K562 (cell line): ENCODE results near the gene MIF. TPM values are rescaled to one million over a fixed set of nuclear protein-coding genes. Genes with fewer than 3 reads are reported as not detected.

Source experiments
- ATAC-seq: fragments of 200-7000 bp; cut with Tn5 transposase; 3 replicates; pipeline ENCODE4 v1.9.1; 2020; ENCODE audit warnings: moderate library complexity
- BruUV-seq: library from RNA; stranded (reverse); fragments of 400-500 nt; replicated peaks from 2 replicates; lab custom pipeline; 2021; lab: Mats Ljungman, UMichigan
- CTCF ChIA-PET: fragments of 300-600 bp; formaldehyde crosslinking; extraction: SDS; loops from one replicate; lab custom pipeline; 2021; ENCODE audit warnings: low intra/inter-chr PET ratio; lab: Yijun Ruan, JAX
- POLR2A ChIA-PET: fragments of 300-600, 350-650 bp; sonication (Branson Sonifier 250); formaldehyde crosslinking; extraction: SDS; loops from one replicate; lab custom pipeline; 2021; ENCODE audit warnings: antibody characterized with exemption, inconsistent platforms; lab: Yijun Ruan, JAX
- DNase-seq, 4 experiments: peaks; one replicate each; pipeline versions ENCODE4 v3.0.0 to v3.0.0-alpha.2; 2011 to 2018; ENCODE audit warnings: low spot score in 3 of 4, mixed read lengths in 3 of 4; ENCODE audit errors: extremely low read depth in 1 of 4
- FAIRE-seq: peaks from 2 replicates; lab custom pipeline; 2011; peaks lifted over from hg19 to GRCh38; lab: Jason Lieb, UNC
- H2AFZ ChIP-seq: 2 replicates; pipeline ENCODE4 v1.6.0; 2011; ENCODE audit warnings: low read depth, low read length, control low read depth, inconsistent platforms
- H3K27ac ChIP-seq: fragments of 200-600 bp; 3 replicates; pipeline ENCODE4 v1.8.0; 2011; ENCODE audit warnings: low read depth, mild to moderate bottlenecking, control low read depth, inconsistent platforms, low read length, moderate library complexity, mixed read lengths; ENCODE audit errors: extremely low read depth
- H3K27me3 ChIP-seq, 2 experiments: fragments of 300-600 bp in 1 of 2; 2 replicates in 1 of 2; 3 replicates in 1 of 2; pipeline versions ENCODE4 v1.6.0 to v1.8.0; 2011; ENCODE audit warnings: inconsistent platforms in 2 of 2, low read length in 2 of 2, mild to moderate bottlenecking in 1 of 2, mixed read lengths in 1 of 2, moderate library complexity in 1 of 2; ENCODE audit not compliant: control insufficient read depth in 2 of 2, insufficient read depth in 2 of 2
- H3K36me3 ChIP-seq: fragments of 300-600 bp; 3 replicates; pipeline ENCODE4 v1.8.0; 2011; ENCODE audit warnings: mild to moderate bottlenecking, low read length, inconsistent platforms; ENCODE audit not compliant: control insufficient read depth, insufficient read depth
- H3K4me1 ChIP-seq, 2 experiments: fragments of 200-600 bp in 1 of 2; replicated peaks in 1 of 2; 2 replicates in 1 of 2; 3 replicates in 1 of 2; pipeline versions ENCODE4 v1.5.1 to v1.8.0; 2011; ENCODE audit warnings: inconsistent platforms in 2 of 2, low read length in 2 of 2, mild to moderate bottlenecking in 1 of 2, mixed read lengths in 1 of 2, moderate library complexity in 1 of 2; ENCODE audit not compliant: control insufficient read depth in 2 of 2, insufficient read depth in 2 of 2
- H3K4me2 ChIP-seq: 2 replicates; pipeline ENCODE4 v1.6.1; 2011; ENCODE audit warnings: low read length, control low read depth, inconsistent platforms, mixed read lengths; ENCODE audit not compliant: insufficient read depth
- H3K4me3 ChIP-seq: fragments of 200-600 bp; sonication (generic), shearing (Covaris generic); 2 replicates; pipeline ENCODE4 v1.5.1; 2016; ENCODE audit warnings: control low read depth, inconsistent platforms
- H3K79me2 ChIP-seq: fragments of 200-600 bp; 3 replicates; pipeline ENCODE4 v1.8.0; 2011; ENCODE audit warnings: low read length, inconsistent platforms; ENCODE audit not compliant: control insufficient read depth, insufficient read depth
- H3K9ac ChIP-seq, 2 experiments: 2 replicates each; pipeline versions ENCODE4 v1.6.0 to v1.6.1; 2011; ENCODE audit warnings: low read depth in 2 of 2, low read length in 2 of 2, control low read depth in 1 of 2, inconsistent platforms in 1 of 2, mild to moderate bottlenecking in 1 of 2, mixed read lengths in 1 of 2; ENCODE audit not compliant: insufficient read depth in 1 of 2
- H3K9me1 ChIP-seq: one replicate; pipeline ENCODE4 v1.6.0; 2011; ENCODE audit warnings: inconsistent platforms, mild to moderate bottlenecking, low read length, moderate library complexity; ENCODE audit not compliant: control insufficient read depth, insufficient read depth
- H3K9me3 ChIP-seq: replicated peaks from 2 replicates; pipeline ENCODE4 v1.5.1; 2011; ENCODE audit warnings: low read depth, low read length, inconsistent platforms; ENCODE audit not compliant: control insufficient read depth, insufficient read depth
- H4K20me1 ChIP-seq: replicated peaks from 2 replicates; pipeline ENCODE4 v1.6.1; 2011; ENCODE audit warnings: low read length, inconsistent platforms, mixed read lengths; ENCODE audit not compliant: control insufficient read depth, insufficient read depth
- CHD2 ChIP-seq: IDR thresholded peaks from 2 replicates; pipeline ENCODE4 v1.6.1; 2011; ENCODE audit warnings: low read depth, low read length
- EHMT2 ChIP-seq: fragments of 450-650 bp; IDR thresholded peaks from 2 replicates; pipeline ENCODE4 v1.6.1; 2018; ENCODE audit warnings: antibody characterized with exemption
- EP400 ChIP-seq: fragments of 450-650 bp; IDR thresholded peaks from 2 replicates; pipeline ENCODE4 v1.6.1; 2017; ENCODE audit warnings: antibody characterized with exemption, mild to moderate bottlenecking, moderate library complexity
- MCM7 ChIP-seq, 2 experiments: fragments of 450-650 bp; IDR thresholded peaks; 2 replicates each; pipeline ENCODE4 v1.6.1; 2016 to 2018
- NR0B1 ChIP-seq: fragments of 450-650 bp; IDR thresholded peaks from one replicate; pipeline ENCODE4 v1.6.1; 2018; ENCODE audit warnings: mild to moderate bottlenecking, moderate library complexity; ENCODE audit not compliant: partially characterized antibody
- PTBP1 ChIP-seq: fragments of 200-400 bp; formaldehyde crosslinking; IDR thresholded peaks from 2 replicates; pipeline ENCODE4 v1.6.1; 2017; ENCODE audit warnings: low read depth, low read length
- RBFOX2 ChIP-seq: fragments of 200-400 bp; formaldehyde crosslinking; IDR thresholded peaks from 2 replicates; pipeline ENCODE4 v1.6.1; 2017; ENCODE audit warnings: low read depth, mild to moderate bottlenecking, low read length, moderate library complexity
- SMARCC2 ChIP-seq: fragments of 450-650 bp; IDR thresholded peaks from 2 replicates; pipeline ENCODE4 v1.6.1; 2017; ENCODE audit warnings: antibody characterized with exemption, moderate library complexity, mild to moderate bottlenecking, low read depth
- SNIP1 ChIP-seq: fragments of 450-650 bp; IDR thresholded peaks from 2 replicates; pipeline ENCODE4 v1.7.1; 2017; ENCODE audit warnings: low read depth, mild to moderate bottlenecking
- SP1 ChIP-seq: sonication (generic); formaldehyde crosslinking; IDR thresholded peaks from 2 replicates; pipeline ENCODE4 v1.8.1; 2022; ENCODE audit warnings: mild to moderate bottlenecking, missing genetic modification reagents
- TAF1 ChIP-seq: IDR thresholded peaks from 2 replicates; pipeline ENCODE4 v1.6.1; 2011; ENCODE audit warnings: mild to moderate bottlenecking, low read length, moderate library complexity; ENCODE audit not compliant: insufficient read depth, control insufficient read depth, severe bottlenecking; ENCODE audit errors: extremely low read depth
- TSC22D4 ChIP-seq: fragments of 450-650 bp; IDR thresholded peaks from 2 replicates; pipeline ENCODE4 v1.6.1; 2016; ENCODE audit warnings: missing genetic modification characterization, missing biosample characterization, control low read depth
- ZNF324 ChIP-seq: fragments of 250-450 bp; sonication (Bioruptor Pico); IDR thresholded peaks from 2 replicates; pipeline ENCODE4 v1.4.0; 2020; ENCODE audit warnings: mild to moderate bottlenecking
- ZNF41 ChIP-seq: fragments of 250-450 bp; sonication (Bioruptor Pico); conservative IDR thresholded peaks from 2 replicates; pipeline ENCODE4 v1.4.0; 2020; ENCODE audit warnings: mild to moderate bottlenecking
- ZNF696 ChIP-seq: fragments of 250-450 bp; sonication (Bioruptor Pico); conservative IDR thresholded peaks from 2 replicates; pipeline ENCODE4 v1.4.0; 2020; ENCODE audit warnings: mild to moderate bottlenecking, moderate library complexity
- ZNF778 ChIP-seq: fragments of 450-650 bp; formaldehyde crosslinking; IDR thresholded peaks from 2 replicates; pipeline ENCODE4 v1.4.0; 2020; ENCODE audit warnings: mild to moderate bottlenecking, moderate library complexity
- ZSCAN29 ChIP-seq: fragments of 450-650 bp; IDR thresholded peaks from 2 replicates; pipeline ENCODE4 v1.6.1; 2017
- WGBS: fragments of 100-300 bp; shearing (Covaris generic); methylation state at CpG from one replicate; pipeline ENCODE4 v1.1.6; 2016; ENCODE audit warnings: low coverage, mixed read lengths; ENCODE audit not compliant: insufficient coverage; ENCODE audit errors: missing lambda C conversion rate; 5-methylcytosine and 5-hydroxymethylcytosine counted together
- in situ Hi-C: fragments of 300-500 bp; cut with MboI; formaldehyde crosslinking; loops from 4 replicates; pipeline ENCODE4 v1.15.0; 2018; ENCODE audit warnings: inconsistent platforms, mixed read lengths
- intact Hi-C: fragments of 100-400 bp; cut with micrococcal nuclease; formaldehyde crosslinking; loops from 2 replicates; pipeline ENCODE4 v1.14.2; 2022
- polyA plus RNA-seq, 8 experiments: library from polyadenylated mRNA; depleted of rRNA in 4 of 8; stranded (reverse) in 5 of 8; unstranded in 3 of 8; fragments of >200 nt; fragmentation: Nextera tagmentation in 2 of 8; fragmentation: Illumina TruSeq in 1 of 8; extraction: Ambion mirVana in 2 of 8; extraction: Trizol in 1 of 8; gene quantifications; 2 replicates each; pipeline versions ENCODE4 v1.2.1 to v1.2.3, GENCODE V29; 2011 to 2014; ENCODE audit warnings: inconsistent platforms in 1 of 8, missing spikeins in 1 of 8
- total RNA-seq, 7 experiments: library from RNA; depleted of rRNA in 6 of 7; stranded (reverse); fragments of >200 nt in 6 of 7; fragmentation: Illumina TruSeq in 2 of 7; extraction: Trizol in 2 of 7; gene quantifications; 2 replicates each; pipeline versions ENCODE4 v1.2.1 to v1.2.3, GENCODE V29; 2011 to 2021; ENCODE audit warnings: low replicate concordance in 1 of 7
- TF ChIP-seq, protein P1 (sequence below): fragments of 250-450 bp; sonication (Bioruptor Pico); IDR thresholded peaks from 2 replicates; pipeline ENCODE4 v1.5.0; 2022; ENCODE audit warnings: mild to moderate bottlenecking
- TF ChIP-seq, protein P2 (sequence below): sonication (generic); formaldehyde crosslinking; IDR thresholded peaks from 2 replicates; pipeline ENCODE4 v1.8.0; 2022; ENCODE audit warnings: mild to moderate bottlenecking, missing genetic modification reagents
- TF ChIP-seq, protein P3 (sequence below), 2 experiments: fragments of 450-650 bp; IDR thresholded peaks; 2 replicates each; pipeline ENCODE4 v1.6.1; 2016

MIF gene
- total and polyA plus RNA-seq, 9 of the 15 experiments (the other 6 are each of a cell fraction or from before 2014, with no cell fraction given), result 7.4 to 666 (median 193) TPM

GRCh38 chr22:23882370-23882769 is 11.8 kb upstream of the MIF start:
- no peak for DNase-seq
- no peak for FAIRE-seq
- no peaks in the 10 kb centered on the region for H3K79me2 ChIP-seq
- H2AFZ ChIP-seq, result no peak overlapping the region
- ATAC-seq, result no peak
- BruUV-seq, result no TSS peak
- in situ Hi-C loops (no loop called here), intact Hi-C loops (no loop called here)
- no peaks in the 10 kb centered on the region for H3K9me1 ChIP-seq
- H3K27ac ChIP-seq, result no peak overlapping the region
- WGBS, result 50% methylated on average over 4 of the region's 20 CpGs
- no peaks in the 10 kb centered on the region for H4K20me1 ChIP-seq
- H3K4me3 ChIP-seq, result no peak overlapping the region
- no peak overlapping the region for H3K4me2 ChIP-seq
- no peaks in the 10 kb centered on the region for H3K36me3 ChIP-seq
- no peaks in the 10 kb centered on the region for H3K9me3 ChIP-seq
- H3K4me1 ChIP-seq, result peaks cover 0 to 12% of the 10 kb centered on the region in 2 experiments; a peak in 3 of 5 replicates
- no peak for TF ChIP-seq ZNF778 (CRISPR knock-in tag)
- no peak for TF ChIP-seq NR0B1
- no peak for TF ChIP-seq TAF1
- TF ChIP-seq SMARCC2, result no peak
- TF ChIP-seq, protein P1, sequence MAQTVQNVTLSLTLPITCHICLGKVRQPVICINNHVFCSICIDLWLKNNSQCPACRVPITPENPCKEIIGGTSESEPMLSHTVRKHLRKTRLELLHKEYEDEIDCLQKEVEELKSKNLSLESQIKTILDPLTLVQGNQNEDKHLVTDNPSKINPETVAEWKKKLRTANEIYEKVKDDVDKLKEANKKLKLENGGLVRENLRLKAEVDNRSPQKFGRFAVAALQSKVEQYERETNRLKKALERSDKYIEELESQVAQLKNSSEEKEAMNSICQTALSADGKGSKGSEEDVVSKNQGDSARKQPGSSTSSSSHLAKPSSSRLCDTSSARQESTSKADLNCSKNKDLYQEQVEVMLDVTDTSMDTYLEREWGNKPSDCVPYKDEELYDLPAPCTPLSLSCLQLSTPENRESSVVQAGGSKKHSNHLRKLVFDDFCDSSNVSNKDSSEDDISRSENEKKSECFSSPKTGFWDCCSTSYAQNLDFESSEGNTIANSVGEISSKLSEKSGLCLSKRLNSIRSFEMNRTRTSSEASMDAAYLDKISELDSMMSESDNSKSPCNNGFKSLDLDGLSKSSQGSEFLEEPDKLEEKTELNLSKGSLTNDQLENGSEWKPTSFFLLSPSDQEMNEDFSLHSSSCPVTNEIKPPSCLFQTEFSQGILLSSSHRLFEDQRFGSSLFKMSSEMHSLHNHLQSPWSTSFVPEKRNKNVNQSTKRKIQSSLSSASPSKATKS (CRISPR knock-in tag), result no peak
- no peak for TF ChIP-seq PTBP1
- no peak for TF ChIP-seq CHD2
- no peak for TF ChIP-seq EP400
- no peak for TF ChIP-seq SP1 (CRISPR knock-in tag)
- TF ChIP-seq ZSCAN29, result no peak
- TF ChIP-seq TSC22D4 (tag), result no peak
- TF ChIP-seq RBFOX2, result no peak
- no peak for TF ChIP-seq ZNF324 (CRISPR knock-in tag)
- no peak for TF ChIP-seq MCM7 (IDR thresholded peaks at IDR 0.05)
- TF ChIP-seq EHMT2, result no peak
- TF ChIP-seq ZNF41 (CRISPR knock-in tag), result no peak
- TF ChIP-seq SNIP1, result no peak
- TF ChIP-seq ZNF696 (CRISPR knock-in tag), result no peak
- TF ChIP-seq, protein P2, sequence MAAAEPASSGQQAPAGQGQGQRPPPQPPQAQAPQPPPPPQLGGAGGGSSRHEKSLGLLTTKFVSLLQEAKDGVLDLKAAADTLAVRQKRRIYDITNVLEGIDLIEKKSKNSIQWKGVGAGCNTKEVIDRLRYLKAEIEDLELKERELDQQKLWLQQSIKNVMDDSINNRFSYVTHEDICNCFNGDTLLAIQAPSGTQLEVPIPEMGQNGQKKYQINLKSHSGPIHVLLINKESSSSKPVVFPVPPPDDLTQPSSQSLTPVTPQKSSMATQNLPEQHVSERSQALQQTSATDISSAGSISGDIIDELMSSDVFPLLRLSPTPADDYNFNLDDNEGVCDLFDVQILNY (CRISPR knock-in tag), result no peak
- TF ChIP-seq, protein P3, sequence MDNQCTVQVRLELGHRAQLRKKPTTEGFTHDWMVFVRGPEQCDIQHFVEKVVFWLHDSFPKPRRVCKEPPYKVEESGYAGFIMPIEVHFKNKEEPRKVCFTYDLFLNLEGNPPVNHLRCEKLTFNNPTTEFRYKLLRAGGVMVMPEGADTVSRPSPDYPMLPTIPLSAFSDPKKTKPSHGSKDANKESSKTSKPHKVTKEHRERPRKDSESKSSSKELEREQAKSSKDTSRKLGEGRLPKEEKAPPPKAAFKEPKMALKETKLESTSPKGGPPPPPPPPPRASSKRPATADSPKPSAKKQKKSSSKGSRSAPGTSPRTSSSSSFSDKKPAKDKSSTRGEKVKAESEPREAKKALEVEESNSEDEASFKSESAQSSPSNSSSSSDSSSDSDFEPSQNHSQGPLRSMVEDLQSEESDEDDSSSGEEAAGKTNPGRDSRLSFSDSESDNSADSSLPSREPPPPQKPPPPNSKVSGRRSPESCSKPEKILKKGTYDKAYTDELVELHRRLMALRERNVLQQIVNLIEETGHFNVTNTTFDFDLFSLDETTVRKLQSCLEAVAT (IDR thresholded peaks at IDR 0.05), result no peak
- CTCF ChIA-PET, result no interaction called here
- no peaks in the 10 kb centered on the region for H3K27me3 ChIP-seq
- POLR2A ChIA-PET, result interaction anchor here (0.5 to 0.9 kb wide), 3 partner anchors 17 to 222 kb away, joined by 3 read pairs; no protein-coding TSS in a partner anchor
- H3K9ac ChIP-seq, result no peak overlapping the region; a peak in 1 of 4 replicates
